NCI-H2227 treated with DMSO at 0.1 percent for 48 hours (cell line): ENCODE measurements around the gene KLC4.
"Not testable (repeated sequence)": the region's sequence is repeated elsewhere in the genome, so short reads cannot be mapped to it uniquely, and the experiment has no call there.

Experiments
- DNase-seq: peaks from one replicate; lab custom pipeline; 2025; lab: John Stamatoyannopoulos, UW

Gene KLC4

DNA sequence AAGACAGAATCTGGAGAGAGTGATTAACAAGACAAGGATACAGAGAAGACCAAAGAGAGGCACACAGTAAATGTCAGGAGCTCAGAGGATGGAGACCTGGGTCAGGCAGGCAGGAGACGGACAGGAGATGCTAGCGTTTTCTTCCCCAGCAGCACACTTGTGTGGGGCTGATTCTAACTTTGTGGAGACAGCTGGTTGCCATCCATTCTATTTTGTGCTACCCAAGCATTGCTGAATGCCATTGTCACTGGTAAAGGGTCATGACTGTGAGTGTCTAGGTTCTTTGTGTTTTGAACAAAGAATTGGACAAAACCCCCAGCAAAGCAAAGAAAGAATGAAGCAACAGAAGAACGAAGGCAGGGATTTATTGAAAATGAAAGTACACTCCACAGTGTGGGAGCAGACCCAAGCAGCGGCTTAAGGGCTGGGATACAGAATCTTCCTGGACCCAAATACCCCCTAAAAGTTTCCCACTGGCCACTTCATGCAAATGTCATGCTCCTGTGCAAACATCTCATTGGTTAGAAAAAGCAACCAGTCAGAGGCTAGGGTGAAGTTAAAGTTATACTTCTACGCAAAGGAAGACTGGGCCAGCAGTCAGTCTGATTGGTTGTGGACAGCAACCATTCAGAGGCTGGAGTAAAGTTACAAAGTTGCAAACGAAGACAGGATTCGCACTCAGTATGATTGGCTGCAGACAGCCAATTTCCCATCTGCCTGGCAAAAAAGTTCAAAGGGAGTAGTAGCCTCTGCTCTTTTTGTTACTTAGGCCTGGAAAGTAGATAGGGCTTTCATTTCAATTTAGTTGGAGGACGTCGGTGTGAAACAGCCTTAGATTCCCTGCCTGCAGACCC, 34.2 kb downstream of the KLC4 start:
- DNase-seq: no peak

DNA sequence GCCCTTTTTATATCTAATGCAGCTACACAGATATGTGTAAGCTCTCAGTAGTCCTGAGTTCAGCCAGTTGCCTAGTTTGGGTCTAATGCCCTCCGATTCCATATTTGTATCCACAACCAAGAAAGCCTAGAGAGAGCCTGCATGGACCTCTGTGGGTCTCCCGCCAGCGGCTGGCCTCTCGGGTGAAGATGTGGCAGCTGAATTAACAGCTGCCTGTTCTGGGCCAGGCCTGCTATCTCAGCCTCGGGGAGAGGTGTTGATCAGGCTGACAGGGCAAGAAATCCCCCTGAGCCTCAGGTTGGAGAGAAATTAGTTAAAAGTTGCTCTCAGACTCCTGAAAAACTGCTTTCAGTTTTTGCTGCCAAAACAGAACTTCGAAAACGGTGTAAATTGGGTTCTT, 36.5 kb downstream of the KLC4 start:
- DNase-seq: no peak

DNA sequence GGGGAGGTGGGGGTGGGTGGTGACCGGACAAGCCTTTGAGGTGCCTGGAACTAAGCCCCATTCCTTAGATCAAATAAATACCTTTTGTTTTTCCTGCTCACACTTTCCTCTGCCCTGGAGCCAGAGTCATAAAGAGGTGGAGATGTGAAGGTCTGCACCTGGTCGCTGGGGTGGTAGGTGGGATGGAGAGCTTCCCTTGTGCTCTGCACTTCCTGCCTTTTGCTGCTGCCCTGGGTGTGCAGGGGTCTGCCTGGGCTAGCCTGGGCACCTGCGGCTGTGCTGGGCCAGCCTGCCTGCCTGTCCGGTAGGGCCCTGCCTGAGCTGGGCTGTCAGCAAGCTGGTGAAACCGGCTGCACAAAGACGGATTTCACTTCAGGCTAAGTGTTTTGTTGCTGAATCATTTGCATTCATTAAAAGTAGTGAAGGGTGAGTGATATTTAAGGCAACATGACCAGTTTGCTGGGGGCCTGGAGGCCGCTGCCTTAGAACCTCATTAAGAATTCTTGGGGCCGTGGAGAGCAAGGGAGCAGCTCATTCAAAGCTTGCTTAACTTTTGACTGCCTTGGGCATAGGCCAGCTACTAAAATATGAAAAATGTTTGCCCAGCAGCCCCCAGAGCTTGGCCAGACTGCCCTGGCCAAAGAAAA, 37.1 kb downstream of the KLC4 start:
- no peak for DNase-seq

DNA sequence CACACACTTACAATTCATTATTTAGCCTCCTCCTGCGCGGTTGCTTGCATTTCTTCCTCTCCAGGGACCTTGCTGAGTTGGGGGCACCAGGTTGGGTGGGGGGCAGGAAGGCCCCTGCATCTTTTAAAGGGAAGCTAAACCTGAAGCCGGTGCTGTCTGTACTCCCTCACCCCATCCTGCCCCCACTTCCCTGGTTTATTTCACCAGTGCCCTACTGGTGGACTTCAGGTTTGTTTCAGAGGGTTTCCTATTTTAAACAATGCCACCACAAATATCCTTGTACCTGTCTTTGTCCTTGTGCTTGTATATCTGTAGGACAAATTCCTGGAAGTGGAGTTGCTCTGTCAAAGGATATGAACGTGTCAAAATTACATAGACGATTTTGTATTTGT, 37.7 kb downstream of the KLC4 start:
- DNase-seq: no peak

DNA sequence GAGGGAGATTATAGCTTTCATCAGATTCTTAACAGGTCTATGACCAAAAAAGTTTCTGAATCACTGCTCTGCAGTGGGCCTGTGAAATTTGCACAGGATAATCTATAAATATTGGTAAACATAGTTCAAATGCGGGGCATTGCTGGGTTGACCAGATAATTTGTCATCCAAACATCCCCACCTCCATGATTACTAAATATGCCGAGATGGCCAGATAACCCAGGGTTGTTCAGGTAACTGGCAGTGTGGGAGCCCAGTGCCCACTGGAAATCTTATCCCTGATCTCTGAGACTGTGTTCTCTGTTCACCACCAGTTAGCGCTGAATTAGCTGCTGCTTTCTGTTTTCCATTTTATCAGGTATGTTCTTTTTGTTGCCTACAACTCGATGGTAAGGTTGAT, 38.1 kb downstream of the KLC4 start:
- DNase-seq: no peak

DNA sequence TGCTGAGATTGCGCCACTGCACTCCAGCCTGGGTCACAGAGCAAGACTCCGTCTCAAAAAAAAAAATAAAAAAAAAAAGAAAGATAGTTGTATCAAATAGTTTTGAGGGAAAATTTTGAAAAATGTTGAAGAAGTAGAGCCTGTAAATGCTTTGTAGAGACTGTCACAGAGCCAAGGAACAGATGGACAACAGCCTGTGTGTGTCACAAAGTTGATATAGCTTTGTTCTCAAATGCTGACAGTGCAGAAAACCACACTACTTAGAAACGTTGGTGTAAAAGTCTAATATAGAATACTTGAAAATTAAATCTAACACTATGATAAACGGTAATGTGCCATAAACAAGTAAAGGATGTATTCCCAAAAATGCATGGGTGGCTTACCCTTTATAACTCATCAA, 42.1 kb downstream of the KLC4 start:
- no peak for DNase-seq

DNA sequence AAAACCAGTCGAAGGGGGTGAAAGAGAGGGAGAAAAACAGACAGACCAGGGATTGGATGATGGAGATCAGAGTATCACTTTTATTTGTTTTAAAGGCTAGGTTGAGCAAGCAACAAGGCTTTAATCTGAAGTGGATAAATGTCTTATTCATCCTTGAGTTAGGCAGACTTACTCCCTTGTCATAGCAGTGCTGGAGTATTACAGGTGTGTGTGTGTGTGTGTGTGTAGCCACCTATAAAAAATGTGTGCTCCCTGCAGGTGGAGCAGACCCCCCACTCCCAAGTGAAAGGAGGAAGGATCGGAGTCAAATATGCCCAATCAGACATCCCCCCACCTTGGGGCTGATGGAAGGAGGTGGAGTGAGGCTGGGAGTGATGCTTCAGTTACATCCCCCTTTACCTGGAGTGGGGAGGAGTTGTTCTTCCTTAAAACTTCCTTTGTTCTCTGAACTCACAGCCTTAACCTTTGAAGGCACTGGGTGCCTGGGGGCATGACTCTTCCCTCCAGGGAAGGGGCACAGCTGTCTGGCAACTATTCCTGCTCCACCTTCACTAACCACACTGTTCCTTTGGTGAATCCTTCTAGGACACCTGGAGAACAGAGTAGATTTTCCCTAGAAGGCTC, 43.9 kb downstream of the KLC4 start:
- no peak for DNase-seq

DNA sequence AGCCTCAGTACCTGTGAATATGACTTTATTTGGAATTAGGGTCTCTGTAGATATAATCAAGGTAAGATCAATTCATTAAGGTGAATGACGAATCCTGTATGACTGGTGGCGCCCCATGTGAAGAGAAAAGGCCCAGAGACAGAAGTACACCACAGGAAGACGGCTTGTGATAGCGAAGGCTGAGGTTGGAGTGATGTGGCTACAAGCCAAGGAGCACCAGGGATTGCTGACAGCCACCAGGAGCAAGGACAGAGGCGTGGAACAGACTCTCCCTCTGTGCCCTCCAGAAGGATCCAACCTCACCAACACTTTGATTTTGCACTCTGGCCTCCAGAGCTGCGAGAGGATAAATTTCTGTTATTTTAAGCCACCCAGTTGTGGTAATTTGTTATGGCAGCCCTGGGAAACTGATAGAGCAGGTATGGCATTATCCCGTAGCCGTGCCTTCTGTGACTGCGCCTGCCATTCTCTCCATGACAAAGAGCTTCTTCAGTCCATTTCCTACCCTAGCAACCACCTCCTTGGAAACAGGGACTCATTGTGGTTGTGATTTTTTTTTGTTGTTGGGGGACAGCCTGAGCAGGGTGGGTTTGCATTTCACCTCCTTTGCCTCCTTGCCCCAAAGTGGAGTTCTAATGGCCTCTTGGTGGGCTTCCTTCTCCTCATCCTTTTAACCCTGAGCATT, 46.2 kb downstream of the KLC4 start:
- DNase-seq: no peak

DNA sequence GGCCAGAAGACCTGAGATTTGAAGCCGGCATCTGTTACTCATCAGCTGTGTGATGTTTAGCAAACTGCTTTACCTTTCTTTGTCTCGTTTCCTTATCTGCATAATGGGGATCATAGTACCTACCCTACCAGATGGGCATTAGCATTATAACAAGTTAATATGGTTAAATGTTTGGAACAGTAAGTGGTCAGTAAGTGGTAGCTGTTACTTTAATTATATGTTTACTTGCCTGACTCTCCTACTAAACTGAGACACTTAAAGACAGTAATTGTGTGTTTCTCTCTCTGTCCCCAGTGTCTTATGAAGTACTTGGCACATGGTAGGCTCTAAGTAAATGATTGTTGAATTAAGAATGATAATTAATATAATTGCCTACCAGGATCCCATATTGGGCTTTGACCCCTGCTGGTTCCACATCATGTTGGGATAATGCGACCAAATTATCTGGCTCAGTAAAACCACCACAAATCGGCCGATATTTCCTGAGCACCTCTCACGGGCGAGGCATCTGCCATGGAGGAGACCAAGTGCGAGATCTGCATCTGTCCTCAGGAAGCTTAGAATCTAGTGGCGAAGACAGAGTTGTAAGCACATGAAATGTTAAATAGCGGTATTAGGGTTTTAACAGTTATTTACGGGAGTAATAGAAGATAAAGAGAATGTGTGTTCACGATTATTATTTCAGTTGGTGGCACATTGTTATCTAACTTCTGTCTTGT, 48.1 kb downstream of the KLC4 start:
- peak; percentile 74 for DNase-seq

DNA sequence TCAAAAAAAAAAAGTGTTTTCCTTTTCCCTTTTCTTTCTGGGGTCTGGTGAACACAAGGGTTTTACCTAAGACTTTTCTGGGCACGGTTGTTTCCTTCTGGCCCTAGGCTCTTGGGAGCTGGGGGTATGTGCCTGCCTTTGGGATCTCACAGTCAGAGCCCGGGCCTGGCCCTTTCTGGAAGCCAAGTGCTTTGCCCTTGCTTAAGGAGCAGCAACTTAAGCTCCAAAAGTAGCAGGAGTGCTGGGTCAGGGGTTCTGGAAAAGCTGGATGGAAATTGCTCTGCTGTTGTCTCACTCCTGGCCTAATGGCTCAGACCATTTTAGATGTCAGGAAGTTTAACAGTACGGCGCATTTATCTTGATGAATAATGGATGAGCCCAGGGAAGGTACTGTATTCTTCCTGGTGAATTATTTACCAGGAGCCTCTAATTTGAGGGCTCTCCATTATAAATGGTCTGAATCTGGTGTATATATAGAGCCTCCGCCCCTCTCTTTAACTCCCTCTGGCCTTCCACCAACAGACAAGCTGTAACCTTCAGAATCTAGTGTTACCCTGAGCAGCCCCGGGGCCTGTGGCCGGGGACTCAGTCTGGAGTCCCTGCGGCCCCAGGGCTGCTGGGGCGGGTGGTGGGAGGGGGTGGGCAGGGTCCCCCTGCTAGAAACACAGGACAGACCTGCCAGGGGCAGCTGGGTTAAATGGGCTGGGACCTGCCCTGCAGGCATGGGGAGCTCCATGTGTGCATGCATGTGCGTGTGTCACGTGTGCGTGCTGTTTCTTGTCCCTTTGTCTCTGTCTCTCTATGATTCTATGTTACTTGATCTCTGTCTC, 54.2 kb downstream of the KLC4 start:
- DNase-seq: peak; percentile 68

DNA sequence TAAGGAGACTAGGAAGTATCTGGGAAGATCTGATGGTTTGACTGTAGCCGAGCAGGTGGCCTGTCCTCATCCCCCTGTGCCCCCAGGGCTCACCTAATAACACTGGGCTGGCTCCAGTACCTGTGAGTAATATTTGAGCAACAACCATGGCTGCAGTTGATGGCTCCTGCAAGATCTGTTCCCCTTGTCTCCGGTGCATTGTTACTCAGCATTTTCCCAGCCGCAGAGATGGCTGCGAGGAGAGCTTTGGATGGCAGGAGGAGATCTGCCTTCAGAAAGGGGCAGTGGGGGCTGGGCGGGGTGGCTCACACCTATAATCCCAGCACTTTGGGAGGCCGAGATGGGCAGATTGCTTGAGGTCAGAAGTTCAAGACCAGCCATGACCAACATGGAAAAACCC, 55.9 kb downstream of the KLC4 start:
- DNase-seq: no peak

DNA sequence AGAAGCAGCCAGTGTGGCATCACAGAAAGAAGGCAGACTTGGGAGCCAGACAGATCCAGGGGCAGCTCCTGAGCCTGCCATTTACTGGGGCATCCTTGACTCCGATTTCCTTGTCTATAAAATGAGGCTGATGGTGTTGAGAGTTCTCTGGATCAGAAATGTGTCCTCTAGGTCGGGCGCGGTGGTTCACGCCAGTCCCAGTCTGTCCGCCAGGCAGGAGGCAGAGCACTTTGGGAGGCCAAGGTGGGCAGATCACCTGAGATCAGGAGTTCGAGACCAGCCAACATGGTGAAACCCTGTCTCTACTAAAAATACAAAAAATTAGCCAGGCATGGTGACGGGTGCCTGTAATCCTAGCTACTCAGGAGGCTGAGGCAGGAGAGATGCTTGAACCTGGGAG, 58.0 kb downstream of the KLC4 start:
- not testable (repeated sequence) for DNase-seq

DNA sequence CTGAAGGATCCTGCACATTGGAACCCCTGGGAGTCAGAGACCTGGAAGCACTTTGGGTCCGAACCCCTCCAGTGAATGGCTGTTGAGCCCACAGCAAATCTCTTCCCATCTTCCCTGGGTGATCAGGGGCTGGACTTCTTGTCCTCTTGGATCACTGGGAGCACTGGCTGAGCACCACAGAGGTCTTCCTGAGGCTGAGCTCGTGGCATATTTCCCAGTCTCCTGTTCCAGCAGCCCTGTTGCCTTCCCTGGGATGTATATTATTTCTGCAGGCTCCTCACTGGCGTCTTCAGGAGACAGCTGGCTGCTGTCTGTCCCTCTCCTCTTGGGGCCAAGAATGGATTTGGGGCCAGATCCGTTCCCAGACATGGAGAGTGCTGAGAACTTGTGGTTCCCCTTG, 60.1 kb downstream of the KLC4 start:
- no peak for DNase-seq

DNA sequence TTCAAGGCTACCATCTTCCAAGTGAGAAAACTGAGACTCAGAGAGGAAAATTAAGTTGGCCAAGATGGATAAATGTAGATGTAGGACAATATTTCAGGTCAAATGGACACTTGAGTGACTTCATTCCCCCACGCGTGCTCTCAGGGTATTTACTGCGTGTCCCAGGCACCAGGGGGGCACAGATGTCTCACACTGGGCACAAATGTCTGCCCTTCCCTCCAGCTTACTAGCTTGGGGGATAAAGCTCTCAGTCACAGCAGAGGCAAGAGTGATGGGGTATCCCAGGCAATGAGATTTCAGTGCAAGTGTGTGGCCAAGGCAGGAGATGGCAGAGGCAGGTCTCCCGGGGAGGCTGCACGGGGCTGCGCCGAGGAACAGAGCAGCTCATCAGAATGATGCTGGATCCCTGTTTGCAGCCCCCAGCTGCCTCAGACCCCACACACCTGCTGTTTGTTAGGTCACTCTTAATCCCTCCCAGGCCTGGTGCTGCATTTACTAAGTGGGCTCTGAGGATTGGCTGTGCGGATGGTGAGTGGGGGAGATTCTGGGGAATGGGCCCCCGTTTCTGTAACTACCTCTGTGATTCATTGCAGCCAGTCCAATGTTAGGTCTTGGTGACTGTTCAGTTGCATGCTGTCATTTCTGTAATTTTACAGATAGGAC, 60.8 kb downstream of the KLC4 start:
- no peak for DNase-seq

DNA sequence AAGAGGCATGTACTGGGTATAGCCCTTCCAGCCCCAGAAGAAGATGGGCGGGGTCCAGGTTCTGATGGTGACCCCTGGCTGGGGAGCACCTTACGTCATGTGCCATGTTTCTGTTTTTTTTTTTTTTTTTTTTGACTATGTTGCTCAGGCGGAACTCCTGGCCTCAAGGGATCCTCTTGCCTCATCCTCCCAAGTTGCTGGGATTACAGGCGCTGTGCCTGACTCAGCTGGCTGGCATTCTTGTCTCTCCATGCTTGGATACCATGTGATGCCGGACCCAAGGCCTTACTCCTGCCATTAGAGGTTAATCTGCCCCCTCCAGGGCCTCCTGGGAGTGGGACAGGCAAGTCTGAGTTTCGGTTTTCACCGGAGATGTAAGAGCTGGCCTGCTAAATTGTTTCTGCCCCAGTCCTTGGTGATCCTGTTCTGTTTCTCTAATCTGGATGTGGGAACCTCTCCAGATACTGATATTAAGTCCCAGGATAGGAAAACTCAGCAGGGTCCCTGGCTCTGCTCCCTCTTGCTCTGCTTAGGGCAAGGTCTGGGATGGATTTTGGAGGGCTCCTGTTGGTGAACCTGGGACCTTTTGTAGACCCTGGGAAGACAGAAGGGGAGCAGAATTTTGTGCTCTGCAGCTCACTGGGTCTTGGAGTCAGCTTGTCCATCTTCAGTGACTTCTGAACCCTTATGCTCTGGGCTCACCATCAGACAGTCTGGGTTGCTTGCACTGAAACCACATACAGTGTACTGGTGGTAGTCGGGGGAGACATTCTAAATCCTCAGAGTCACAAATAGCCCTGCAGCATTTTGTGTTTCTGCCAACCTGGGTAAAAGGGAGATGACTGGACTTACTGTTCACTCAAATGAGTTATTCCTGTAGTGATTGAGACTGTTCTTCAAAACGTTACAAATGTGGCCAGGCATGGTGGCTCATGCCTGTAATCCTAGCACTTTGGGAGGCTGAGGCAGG, 61.8 kb downstream of the KLC4 start:
- DNase-seq: no peak

DNA sequence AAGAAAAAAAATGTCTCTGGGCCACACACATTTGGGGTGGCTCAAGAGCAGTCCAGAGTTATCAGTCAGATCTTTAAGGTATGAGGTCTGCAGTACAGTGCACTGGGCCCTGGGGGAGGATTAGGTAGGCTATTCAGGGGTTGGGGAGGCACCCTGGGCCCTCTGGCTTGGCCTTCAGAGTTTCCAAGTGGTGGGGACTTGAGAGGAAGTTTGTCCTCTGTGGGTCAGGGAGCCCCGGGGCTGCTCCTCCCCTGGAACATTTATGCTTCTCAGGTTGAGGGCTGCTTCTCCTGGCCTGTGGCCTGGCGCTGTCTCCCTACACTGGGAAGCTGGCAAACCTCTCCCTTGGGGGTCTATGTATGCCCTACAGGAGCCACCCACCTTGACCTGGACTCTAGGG, 62.7 kb downstream of the KLC4 start:
- no peak for DNase-seq

DNA sequence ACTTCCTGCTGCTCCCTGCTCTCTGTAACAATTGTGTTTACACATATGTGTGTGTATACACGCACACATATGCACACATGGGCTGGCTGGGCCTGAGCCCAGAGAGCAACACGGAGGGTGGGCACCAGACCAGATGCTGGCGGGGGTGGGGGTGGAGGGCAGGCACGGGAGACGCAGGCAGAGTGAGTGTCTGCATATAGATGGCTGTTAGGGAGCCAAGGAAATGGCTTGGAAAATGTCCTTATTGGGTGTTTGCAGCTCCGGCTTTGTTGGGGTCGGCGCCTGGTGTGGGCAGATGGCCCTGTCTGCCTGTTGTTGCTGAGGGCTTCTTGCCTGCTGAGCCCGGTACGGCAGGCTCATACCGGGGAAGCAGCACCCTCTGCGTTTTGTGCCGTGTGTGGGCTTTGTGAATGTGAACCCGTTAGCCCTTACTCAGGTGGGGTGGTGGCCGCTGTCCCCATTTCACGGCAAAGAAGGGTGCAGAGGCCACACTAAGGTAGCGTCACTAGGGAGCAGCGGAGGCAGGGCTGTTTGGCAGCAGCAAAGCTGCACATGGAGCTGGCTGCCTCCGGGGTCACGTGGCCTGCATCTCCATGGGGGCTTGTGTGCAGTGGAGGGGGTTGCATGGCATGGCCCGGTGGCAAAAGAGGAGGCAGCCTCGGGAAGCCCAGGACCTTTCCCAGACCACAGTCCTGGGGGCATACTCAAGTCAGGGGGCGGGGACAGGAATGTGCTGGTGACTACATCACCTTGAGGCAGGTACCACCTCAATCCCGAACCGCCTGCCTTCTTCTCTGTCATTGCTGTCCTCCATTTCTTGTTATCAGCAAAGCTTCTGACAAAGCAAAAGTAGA, 64.3 kb downstream of the KLC4 start:
- DNase-seq: no peak

DNA sequence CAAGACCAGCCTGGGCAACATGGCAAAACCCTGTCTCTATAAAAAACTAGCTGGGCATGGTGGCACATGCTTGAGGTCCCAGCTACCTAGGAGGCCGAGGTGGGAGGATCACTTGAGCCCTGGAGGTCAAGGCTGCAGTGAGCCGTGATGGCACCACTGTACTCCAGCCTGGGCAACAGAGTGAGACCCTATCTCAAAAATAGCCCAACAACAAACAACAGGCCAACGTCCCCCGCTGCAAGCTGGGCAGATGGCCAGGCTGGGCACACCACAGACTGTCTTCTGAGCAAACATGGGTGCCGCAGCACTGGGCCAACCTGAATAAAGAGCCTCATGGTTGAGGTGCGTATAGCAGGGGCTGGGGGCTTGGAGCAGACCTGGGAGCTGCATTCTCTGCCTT, 65.0 kb downstream of the KLC4 start:
- no peak for DNase-seq
